GM12872 (cell line): ENCODE results near the gene TRIM8.

Experiments used
- TF ChIP-seq, protein P1 (sequence below): IDR thresholded peaks from 3 replicates; pipeline ENCODE4 v1.5.1; 2011; ENCODE audit warnings: low read depth, mild to moderate bottlenecking, low read length, moderate library complexity; ENCODE audit not compliant: insufficient read depth

TRIM8 gene

DNA sequence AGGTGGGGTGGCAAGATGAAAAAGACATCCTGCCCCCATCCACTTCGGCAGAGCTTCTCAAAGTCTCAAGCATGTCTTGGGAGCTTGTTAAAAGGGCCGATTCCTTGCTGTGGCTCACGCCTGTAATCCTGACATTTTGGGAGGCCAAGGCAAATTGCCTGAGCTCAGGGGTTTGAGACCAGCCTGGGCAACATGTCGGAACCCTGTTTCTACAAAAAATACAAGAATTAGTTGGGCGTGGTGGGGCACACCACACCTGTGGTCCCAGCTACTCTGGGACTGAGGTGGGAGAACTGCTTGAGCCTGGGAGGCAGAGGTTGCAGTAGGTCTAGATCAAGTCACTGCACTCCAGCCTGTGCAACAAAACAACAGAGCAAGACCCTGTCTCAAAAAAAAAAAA is 14.5 kb downstream of the TRIM8 start:
- TF ChIP-seq, protein P1, sequence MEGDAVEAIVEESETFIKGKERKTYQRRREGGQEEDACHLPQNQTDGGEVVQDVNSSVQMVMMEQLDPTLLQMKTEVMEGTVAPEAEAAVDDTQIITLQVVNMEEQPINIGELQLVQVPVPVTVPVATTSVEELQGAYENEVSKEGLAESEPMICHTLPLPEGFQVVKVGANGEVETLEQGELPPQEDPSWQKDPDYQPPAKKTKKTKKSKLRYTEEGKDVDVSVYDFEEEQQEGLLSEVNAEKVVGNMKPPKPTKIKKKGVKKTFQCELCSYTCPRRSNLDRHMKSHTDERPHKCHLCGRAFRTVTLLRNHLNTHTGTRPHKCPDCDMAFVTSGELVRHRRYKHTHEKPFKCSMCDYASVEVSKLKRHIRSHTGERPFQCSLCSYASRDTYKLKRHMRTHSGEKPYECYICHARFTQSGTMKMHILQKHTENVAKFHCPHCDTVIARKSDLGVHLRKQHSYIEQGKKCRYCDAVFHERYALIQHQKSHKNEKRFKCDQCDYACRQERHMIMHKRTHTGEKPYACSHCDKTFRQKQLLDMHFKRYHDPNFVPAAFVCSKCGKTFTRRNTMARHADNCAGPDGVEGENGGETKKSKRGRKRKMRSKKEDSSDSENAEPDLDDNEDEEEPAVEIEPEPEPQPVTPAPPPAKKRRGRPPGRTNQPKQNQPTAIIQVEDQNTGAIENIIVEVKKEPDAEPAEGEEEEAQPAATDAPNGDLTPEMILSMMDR, result no peak

DNA sequence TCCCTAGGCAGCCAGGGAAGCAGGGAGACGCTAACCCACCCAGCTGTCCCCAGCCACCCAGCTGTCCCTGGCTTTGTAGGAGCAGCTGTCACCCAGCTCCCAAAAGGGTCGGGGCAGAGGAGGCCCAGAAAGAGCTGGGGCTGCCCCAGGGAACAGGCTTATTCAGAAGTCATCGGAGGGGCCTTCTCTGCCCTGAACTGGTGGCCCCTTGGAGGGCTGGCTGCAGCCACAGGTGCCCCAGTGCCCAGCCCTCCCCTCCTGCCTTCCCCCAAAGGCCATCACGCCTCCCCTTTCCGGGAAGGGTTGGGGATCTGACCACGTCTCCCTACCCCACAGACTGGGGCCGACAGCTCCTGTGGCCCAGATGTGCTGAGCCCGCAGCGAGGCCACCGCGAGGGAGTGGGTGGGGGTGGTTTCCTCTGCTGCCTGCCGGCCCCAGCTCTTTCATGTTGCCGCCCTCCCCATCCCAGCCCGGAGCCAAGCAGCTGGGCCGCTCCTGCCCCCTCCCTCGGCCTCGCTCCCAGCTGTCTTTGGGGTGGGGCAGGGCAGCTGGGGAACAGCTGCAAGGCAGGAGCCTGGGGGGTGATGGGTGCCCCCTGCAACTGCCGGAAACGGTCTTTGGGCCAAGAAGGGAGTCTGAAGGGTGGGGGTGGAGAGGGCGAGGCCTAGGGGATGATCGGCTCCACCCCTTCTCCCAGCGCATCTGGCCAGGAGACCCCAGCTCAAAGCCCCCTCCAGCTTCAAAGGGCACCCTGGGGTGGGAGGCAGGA is 16.8 kb downstream of the TRIM8 start:
- TF ChIP-seq, protein P1, result no peak

DNA sequence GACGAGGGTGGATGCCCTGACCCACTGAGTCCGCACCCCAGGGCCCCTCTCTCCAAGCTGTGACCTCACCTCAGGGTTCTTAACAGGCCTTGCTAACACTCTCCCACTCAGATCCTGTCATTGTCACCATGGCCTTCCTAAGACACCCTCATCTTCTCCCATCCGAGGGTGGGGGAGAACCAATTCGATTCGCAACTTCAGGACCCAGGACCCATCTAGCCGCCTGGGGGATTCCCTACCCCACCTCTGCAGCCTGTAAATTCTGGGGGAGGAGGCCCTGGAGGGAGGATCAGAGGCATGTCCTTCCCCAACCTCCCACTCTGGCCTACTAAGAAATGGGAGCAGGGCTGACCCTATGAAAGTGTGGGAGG is 17.4 kb downstream of the TRIM8 start:
- TF ChIP-seq, protein P1, result no peak

DNA sequence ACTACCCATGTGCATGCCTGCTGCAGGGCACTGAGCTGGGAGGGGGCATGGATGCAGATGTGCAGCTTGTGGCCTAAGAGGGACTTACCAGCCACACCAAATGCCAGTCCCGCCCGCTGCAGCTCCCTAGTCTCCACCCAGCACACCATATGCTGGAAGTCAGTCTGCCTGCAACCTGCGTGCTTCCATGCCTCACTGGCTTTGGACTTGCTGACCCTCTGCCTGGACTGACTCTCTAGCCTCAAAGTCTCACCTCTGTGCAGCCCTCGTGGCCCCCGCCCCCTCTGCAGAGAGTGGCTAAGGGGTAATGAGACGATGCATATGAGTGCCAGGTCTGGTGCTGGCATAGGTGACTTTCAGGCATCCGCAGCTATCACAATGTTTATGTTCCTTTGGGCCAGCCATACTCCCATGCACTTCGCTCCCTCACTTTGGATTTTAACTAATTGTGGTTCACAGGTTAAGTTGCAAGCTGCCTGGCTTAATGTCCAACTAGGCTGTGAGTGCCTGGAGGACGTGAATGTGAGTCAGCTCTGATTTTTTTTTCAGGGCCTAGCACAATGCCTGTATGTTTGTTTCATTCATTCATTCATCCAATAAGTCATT is 21.7 kb downstream of the TRIM8 start:
- TF ChIP-seq, protein P1, result no peak

DNA sequence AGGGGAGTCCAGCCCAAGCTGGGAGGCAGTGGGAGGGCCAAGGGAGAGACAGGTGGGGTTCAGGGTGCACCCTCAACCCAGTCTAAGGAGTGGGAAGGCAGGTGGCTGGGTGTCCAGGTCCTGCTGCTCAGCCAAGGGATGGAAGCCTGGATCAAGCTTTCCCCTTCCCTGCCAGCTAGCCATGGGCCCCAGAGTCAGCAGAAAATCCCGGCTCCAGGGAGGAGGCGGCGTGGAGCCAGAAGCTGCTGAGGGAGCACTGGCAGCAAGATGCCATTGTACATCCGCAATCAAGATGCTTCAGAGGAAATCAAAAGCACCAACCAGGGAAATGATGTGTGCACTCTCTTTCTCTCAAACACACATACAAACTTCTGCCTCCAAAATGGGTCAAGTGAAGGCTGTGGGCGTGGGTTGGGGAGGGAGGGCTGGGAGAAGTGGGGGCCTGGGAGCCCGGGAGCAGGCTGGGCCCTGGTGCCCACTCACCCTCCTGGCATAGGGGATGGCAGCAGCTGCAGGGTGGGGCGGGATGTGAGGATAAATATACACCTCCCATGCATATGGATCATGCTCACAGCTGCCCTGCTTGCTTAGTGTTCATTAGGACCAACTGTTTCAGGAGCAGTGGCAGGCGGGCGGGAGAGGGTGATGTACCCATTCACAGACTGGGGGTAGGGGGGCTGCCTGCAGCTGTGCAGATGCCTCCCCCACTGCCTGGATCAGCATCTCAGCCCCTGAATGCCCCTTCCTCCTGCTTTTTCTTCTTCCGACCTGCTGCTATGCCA is 24.2 kb downstream of the TRIM8 start:
- TF ChIP-seq, protein P1, result no peak

DNA sequence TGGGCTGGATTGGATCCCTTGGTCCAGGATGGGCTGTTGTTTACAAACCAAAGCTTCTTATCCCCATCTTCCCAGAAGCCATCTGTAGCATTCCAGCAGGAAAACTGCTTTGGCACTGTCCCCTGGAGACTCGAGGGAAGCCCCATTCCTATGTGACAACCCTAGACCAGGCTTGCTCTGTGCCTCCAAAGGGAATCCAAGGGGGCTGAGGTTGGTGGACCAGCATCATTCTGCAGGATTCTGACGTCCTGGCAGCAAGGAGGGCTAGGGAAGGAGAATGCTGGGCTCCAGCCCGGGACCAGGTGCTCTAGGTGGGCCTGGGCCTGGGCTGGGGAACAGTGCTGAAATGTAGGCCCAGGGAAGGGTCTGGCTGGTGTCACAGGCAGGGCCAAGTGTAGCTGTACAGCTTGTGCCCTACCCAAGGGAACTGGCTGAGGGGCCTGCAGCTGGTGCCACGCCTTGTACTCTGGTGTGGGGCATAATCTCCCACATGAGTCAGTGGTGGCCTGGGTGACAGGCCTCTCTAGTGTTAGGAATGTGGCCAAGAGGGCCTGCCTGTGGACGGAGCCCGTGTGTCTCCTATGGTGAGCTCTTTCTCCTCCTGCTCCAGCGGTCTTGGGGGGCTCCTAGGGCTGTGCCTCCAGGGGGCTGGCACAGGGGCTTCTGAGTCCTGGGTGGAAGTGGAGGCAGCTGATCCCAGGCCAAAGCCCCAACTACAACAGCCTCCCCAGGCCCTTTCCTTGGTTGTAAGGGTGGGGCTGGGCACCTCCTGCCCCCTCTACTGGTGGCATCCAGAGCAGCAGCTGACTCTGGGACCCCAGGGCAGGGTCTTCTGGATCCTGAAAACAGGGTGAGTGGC is 25.2 kb downstream of the TRIM8 start:
- TF ChIP-seq, protein P1, result no peak
